Activated CD4-positive, alpha-beta T cell treated with anti-CD3 and anti-CD28 coated beads, Interleukin-2, amount 10 ng/mL, durations not matched to agents 7 days and 5 days (primary cell): ENCODE results near the gene PCP2. TPM values are rescaled to one million over a fixed set of nuclear protein-coding genes. Genes with fewer than 3 reads are reported as not detected.

Experiments
- CTCF ChIA-PET: fragments of 350-600 bp; sonication (Branson Sonifier 250); formaldehyde crosslinking; loops from one replicate; lab custom pipeline; 2021; ENCODE audit warnings: antibody characterized with exemption; lab: Charles Lee
- POLR2A ChIA-PET: fragments of 350-600 bp; sonication (Branson Sonifier 250); formaldehyde crosslinking; loops from one replicate; lab custom pipeline; 2021; ENCODE audit warnings: antibody characterized with exemption; lab: Charles Lee
- DNase-seq: peaks from one replicate; pipeline ENCODE4 v3.0.0-alpha.2; 2020
- H3K27ac Mint-ChIP-seq: one replicate; pipeline ENCODE4 v1.8.0; 2021; ENCODE audit warnings: mild to moderate bottlenecking, moderate library complexity, mixed read lengths
- H3K27me3 Mint-ChIP-seq: one replicate; pipeline ENCODE4 v1.8.0; 2021; ENCODE audit warnings: mixed read lengths
- H3K36me3 Mint-ChIP-seq: one replicate; pipeline ENCODE4 v1.8.0; 2021; ENCODE audit warnings: low read depth, mixed read lengths
- H3K4me1 Mint-ChIP-seq: one replicate; pipeline ENCODE4 v1.8.0; 2021; ENCODE audit warnings: mixed read lengths
- H3K4me3 Mint-ChIP-seq: one replicate; pipeline ENCODE4 v1.8.0; 2021; ENCODE audit warnings: mild to moderate bottlenecking, moderate library complexity, mixed read lengths
- H3K9me3 Mint-ChIP-seq: one replicate; pipeline ENCODE4 v1.8.0; 2021; ENCODE audit warnings: mixed read lengths
- total RNA-seq, 2 experiments: library from RNA; stranded (reverse); gene quantifications; one replicate each; pipeline ENCODE4 v1.2.3, GENCODE V29; 2021

PCP2 gene
- total RNA-seq, 2 experiments from 2014 or later = 0.82 to 1.2 TPM

DNA sequence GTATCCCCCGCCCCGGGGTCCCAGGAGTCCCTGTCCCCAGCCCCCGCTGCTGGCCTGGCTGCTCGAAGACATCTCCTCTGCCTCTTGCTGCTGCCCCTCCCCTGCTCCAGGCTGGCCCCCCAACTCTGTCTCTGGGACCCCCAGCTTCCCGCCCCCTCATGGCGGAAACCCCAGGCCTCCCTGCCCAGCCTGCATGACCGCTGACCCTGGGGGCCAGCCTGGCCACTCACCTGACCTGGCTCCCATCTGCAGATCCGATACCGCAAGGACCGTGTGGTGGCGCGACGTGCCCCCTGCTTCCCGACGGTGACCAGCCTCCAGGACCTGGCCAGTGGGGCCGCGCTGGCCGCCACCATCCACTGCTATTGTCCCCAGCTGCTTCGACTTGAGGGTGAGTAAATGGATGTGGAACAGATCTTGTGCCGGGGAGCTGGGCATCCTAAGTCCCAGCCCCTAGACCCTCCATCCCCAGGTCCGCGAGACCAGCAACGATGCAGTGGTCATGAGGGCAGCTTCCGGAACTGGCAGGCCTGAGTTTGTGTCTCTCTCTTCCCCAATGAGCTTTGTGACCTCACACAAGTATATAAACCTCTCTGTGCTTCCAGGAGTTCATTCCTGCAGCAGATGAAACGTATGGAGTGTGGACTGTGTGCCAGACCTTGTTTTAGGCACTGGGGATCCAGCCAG is 25.5 kb downstream of the PCP2 start:
- no peak for DNase-seq
- H3K9me3 Mint-ChIP-seq = no peaks in the 10 kb centered on the region
- no peaks in the 10 kb centered on the region for H3K36me3 Mint-ChIP-seq
- H3K4me3 Mint-ChIP-seq = no peak overlapping the region
- POLR2A ChIA-PET = no interaction called here
- CTCF ChIA-PET = interaction anchor here (1.0 to 1.2 kb wide), 2 partner anchors 16 to 73 kb away, joined by 3 to 5 read pairs; partner anchors contain the start of gene TRAPPC5
- no peak overlapping the region for H3K27ac Mint-ChIP-seq
- peaks cover 12% of the 10 kb centered on the region for H3K4me1 Mint-ChIP-seq
- no peaks in the 10 kb centered on the region for H3K27me3 Mint-ChIP-seq

DNA sequence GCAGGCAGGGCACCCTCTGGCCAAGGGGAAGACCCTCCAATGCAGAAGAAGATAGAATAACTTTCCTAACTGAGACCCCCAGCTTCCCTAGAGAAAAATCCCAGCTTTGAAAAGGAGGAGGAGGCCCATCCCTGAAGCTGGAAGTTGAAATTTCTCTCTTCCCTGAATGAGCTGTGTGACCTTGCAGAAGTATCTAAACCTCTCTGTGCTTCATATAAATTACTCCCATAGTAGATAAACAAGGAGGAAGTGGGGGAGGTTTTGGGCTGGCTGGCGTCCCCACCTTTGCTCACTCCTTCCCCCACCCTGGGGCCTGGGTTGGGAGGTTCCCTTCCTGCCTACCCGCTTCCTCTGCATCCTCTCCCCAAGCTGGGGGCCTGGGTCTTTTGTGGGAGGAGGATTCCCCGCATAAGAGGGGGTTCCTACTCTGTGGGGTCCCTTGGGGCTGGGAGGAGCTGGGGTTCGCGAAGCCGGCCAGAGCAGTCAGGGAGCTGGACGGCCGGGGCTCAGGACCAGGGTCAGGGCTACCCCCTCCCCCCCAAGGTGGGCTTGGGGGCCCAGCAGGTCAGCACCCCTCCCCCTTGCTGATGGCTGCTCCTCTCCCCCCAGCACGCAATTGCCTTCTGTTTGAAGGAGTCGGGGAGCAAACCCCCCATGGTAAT is 26.2 kb downstream of the PCP2 start:
- H3K4me1 Mint-ChIP-seq = peaks cover 12% of the 10 kb centered on the region
- no peaks in the 10 kb centered on the region for H3K9me3 Mint-ChIP-seq
- peaks cover under 1% of the 10 kb centered on the region for H3K27me3 Mint-ChIP-seq
- ChIA-PET POLR2A (no interaction called here), CTCF (interaction anchor here (0.6 to 1.0 kb wide), 2 partner anchors 17 to 104 kb away, joined by 3 to 4 read pairs; no protein-coding TSS in a partner anchor)
- no peak overlapping the region for H3K4me3 Mint-ChIP-seq
- no peak overlapping the region for H3K27ac Mint-ChIP-seq
- no peaks in the 10 kb centered on the region for H3K36me3 Mint-ChIP-seq
- no peak for DNase-seq

DNA sequence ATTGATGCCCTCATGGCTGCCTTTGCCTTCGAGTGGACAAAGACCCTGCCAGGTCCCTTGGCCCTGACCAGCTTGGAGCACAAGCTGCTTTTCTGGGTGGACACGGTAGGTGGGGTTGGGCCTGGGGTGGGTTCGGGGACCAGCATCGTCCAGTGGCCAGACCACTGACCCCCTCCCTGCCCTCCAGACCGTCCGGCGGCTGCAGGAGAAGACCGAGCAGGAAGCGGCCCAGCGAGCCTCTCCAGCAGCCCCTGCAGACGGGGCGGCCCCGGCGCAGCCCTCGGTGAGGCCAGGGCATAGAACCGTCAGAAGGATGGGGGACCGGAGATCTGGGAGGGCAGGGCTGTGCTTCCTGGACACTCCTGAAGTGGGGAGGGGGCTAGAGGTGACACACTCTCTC is 27.2 kb downstream of the PCP2 start:
- DNase-seq = no peak
- Mint-ChIP-seq H3K27me3 (peaks cover 3% of the 10 kb centered on the region), H3K4me3 (no peak overlapping the region), H3K4me1 (peaks cover 12% of the 10 kb centered on the region), H3K27ac (no peak overlapping the region), H3K36me3 (no peaks in the 10 kb centered on the region), H3K9me3 (no peaks in the 10 kb centered on the region)
- CTCF ChIA-PET = interaction anchor here (1.1 to 1.3 kb wide), 2 partner anchors 19 to 23 kb away, joined by 3 to 4 read pairs; partner anchors contain the start of genes PET100 and XAB2
- POLR2A ChIA-PET = no interaction called here

DNA sequence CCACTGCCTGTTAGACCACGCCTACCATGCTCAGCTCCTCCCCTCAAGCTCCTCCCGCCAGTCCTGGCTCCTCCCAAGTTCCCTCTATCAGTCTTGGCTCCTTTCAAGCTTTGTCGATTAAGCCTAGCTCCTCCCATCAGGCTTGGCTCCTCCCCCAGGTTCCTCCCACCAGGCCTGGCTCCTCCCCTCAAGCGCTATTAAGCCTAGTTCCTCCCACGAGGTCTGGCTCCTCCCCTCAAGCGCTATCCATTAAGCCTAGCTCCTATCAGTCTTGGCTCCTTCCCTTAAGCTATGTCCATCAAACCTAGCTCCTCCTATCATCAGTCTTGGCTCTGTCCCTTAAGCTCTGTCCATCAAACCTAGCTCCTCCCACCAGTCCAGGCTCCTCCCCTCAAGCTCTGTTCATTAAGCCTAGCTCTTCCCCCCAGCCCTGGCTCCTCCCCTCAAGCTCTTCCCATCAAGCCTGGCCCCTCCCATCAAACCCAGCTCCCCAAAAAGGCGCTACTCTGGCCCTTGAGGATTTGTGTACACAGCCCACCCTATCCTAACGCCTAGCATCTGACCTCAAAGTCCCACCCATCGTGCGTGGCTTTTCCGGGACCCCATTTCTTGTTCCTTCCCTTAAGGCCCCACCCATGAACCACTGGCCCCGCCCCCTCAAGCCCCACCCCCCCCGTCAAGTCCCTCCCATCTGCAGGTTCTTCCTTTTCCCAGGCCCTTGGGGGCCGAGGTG is 27.9 kb downstream of the PCP2 start:
- no peak overlapping the region for H3K4me3 Mint-ChIP-seq
- peaks cover 12% of the 10 kb centered on the region for H3K4me1 Mint-ChIP-seq
- CTCF ChIA-PET = interaction anchor here (1.1 to 1.3 kb wide), 3 partner anchors 19 to 47 kb away, joined by 3 to 4 read pairs (median 3); partner anchors contain the start of genes PET100 and XAB2
- POLR2A ChIA-PET = interaction anchor here (0.5 kb wide), 1 partner anchor 17 kb away, joined by 3 read pairs; no protein-coding TSS in a partner anchor
- peak; percentile 30 for DNase-seq
- no peaks in the 10 kb centered on the region for H3K9me3 Mint-ChIP-seq
- peaks cover 3% of the 10 kb centered on the region for H3K27me3 Mint-ChIP-seq
- no peak overlapping the region for H3K27ac Mint-ChIP-seq
- no peaks in the 10 kb centered on the region for H3K36me3 Mint-ChIP-seq

DNA sequence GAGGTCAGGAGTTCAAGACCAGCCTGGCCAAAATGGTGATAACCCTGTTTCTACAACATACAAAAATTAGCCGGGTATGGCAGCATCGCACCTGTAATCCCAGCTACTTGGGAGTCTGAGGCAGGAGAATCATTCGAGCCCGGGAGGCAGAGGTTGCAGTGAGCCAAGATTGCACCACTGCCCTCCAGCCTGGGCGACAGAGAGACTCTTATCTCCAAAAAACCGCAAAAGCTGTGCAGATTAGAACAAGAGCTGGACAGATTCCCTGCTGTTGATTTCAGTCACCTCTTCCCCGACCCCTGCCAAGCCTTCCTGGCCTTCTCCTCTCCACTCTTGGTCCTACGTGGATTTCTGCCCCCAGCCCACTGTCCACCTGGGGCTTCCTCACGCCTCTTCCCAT is 29.6 kb downstream of the PCP2 start:
- Mint-ChIP-seq H3K9me3 (no peaks in the 10 kb centered on the region), H3K4me3 (no peak overlapping the region), H3K27ac (no peak overlapping the region), H3K4me1 (peaks cover 12% of the 10 kb centered on the region), H3K36me3 (no peaks in the 10 kb centered on the region), H3K27me3 (peaks cover 3% of the 10 kb centered on the region)
- POLR2A ChIA-PET = no interaction called here
- DNase-seq = no peak
- CTCF ChIA-PET = interaction anchor here (0.6 kb wide), 1 partner anchor 9 kb away, joined by 3 read pairs; no protein-coding TSS in a partner anchor

DNA sequence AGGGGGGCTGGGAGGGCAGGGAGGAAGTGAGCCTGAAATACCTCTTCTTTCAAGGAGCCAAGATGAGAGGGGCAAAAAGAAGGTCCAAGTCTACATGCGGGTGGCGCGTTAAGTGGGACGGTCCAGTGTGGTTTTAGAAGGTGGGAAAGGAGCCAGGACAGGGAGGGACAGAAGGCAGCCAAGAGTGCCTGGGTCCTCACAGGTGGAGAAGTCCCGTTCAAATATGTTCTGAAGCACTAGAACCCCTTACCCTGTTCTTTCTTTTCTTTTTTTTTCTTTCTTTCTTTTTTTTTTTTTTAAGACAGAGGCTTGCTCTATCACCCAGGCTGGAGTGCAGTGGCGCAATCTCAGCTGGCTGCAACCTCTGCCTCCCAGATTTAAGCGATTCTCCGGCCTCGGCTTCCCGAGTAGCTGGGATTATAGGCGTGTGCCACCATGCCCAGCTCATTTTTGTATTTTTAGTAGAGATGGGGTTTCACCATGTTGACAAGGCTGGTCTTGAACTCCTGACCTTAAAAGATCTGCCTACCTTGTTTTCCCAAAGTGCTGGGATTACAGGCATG is 30.5 kb downstream of the PCP2 start:
- ChIA-PET CTCF (no interaction called here), POLR2A (no interaction called here)

DNA sequence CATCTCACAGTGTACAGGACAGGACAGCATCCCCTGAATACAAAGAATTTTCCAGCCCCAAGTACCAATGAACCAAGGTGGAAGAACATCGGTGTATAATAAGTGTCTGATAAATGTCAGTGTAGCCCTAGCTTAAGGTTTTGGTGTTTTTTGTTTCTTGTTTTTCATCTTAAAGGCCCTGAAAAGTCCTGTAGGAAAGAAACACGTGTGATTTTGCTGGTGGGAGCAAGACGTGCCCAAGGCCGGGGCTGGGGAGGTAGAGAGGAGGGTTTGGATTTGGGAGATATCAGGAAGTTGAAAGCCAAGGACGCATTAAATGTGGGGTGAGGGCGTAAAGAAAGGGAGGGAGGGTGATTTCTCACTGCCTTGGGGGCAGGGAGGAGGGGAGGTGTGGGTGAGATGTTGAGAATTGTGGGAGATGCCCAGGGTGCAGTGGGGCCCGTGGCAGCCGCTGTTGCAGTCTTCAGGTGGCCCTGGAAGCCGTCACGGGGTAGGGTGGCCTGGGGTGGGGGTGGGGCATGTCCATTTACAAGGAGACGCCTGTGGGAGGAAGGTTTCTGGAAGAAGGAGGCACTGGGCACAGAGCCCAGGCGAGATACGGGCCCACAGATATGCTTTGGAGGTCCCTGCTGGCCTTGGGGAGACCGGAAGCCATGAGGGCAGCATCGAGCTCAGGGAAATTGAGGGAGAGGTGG is 31.1 kb downstream of the PCP2 start:
- DNase-seq = no peak
- Mint-ChIP-seq H3K36me3 (no peaks in the 10 kb centered on the region), H3K27me3 (peaks cover 17% of the 10 kb centered on the region), H3K4me3 (no peak overlapping the region), H3K4me1 (peaks cover 10% of the 10 kb centered on the region), H3K27ac (no peak overlapping the region), H3K9me3 (no peaks in the 10 kb centered on the region)
- ChIA-PET POLR2A (no interaction called here), CTCF (no interaction called here)

More for the DNA sequence above, 30.5 kb downstream of the PCP2 start:
- DNase-seq = no peak
- peaks cover 10% of the 10 kb centered on the region for H3K4me1 Mint-ChIP-seq
- no peaks in the 10 kb centered on the region for H3K9me3 Mint-ChIP-seq
- no peak overlapping the region for H3K27ac Mint-ChIP-seq
- no peak overlapping the region for H3K4me3 Mint-ChIP-seq
- peaks cover 11% of the 10 kb centered on the region for H3K27me3 Mint-ChIP-seq
- H3K36me3 Mint-ChIP-seq = no peaks in the 10 kb centered on the region

DNA sequence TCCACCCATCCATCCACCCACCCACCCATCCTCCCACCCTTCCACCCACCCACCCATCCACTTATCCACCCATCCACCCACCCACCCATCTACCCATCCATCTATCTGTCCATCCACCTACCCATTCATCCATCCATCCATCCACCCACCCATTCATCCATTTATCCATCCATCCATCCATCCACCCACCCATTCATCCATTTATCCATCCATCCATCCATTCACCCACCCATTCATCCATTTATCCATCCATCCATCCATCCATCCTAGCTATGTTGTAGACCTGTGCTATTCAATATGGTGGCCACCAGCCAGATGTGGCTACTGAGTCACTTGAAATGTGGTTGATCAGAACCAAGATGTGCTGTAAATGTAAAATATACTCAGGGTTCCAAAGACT is 32.8 kb downstream of the PCP2 start:
- peaks cover 27% of the 10 kb centered on the region for H3K27me3 Mint-ChIP-seq
- ChIA-PET POLR2A (no interaction called here), CTCF (no interaction called here)

DNA sequence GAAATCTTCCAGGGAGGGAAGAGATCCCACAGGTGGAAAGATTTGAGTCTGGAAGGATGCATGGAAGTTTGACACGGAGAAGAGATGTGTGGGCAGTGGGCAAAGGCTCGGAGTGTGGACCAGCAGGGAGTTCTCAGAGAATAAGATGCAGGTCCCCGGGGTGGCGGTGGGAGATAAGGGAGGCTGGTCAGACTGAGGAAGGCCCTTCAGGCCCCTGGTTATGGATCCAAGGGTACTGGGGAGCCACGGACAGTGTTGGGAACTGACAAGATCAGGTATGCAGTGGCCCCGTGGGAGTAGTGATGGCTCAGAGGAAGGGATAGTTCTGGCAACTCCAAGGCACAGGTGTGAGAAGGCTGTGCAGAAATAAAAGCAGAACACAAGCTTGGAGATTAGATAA is 35.3 kb downstream of the PCP2 start:
- Mint-ChIP-seq H3K9me3 (no peaks in the 10 kb centered on the region), H3K36me3 (no peaks in the 10 kb centered on the region), H3K4me3 (no peak overlapping the region), H3K27me3 (peaks cover 43% of the 10 kb centered on the region), H3K4me1 (peaks cover 4% of the 10 kb centered on the region), H3K27ac (no peak overlapping the region)
- CTCF ChIA-PET = interaction anchor here (1.1 kb wide), 1 partner anchor 30 kb away, joined by 3 read pairs; no protein-coding TSS in a partner anchor
- POLR2A ChIA-PET = no interaction called here
- no peak for DNase-seq

More for the DNA sequence above, 32.8 kb downstream of the PCP2 start:
- DNase-seq = no peak
- no peak overlapping the region for H3K4me3 Mint-ChIP-seq
- H3K36me3 Mint-ChIP-seq = no peaks in the 10 kb centered on the region
- peaks cover 1% of the 10 kb centered on the region for H3K4me1 Mint-ChIP-seq
- H3K27ac Mint-ChIP-seq = no peak overlapping the region
- no peaks in the 10 kb centered on the region for H3K9me3 Mint-ChIP-seq

DNA sequence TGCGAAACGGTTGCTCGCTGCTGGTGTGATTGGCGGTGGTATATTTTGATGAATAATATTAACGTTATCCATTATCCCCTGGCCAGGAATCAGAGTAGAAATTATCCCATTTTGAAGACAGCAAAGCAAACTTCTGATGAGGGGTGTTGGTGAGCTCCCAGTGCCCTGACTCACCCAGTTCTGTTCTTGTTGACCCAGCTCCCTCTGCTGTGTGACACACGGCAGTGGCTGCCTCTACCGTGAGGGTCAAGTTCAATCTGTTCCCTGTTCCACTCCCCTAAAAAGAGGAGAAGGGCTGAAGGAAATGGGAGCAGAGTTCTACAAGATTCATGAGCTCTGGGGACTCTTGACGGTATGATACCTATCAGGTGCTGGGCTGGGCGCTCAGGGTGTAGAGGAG is 35.8 kb downstream of the PCP2 start:
- Mint-ChIP-seq H3K4me3 (no peak overlapping the region), H3K27ac (no peak overlapping the region), H3K27me3 (peaks cover 43% of the 10 kb centered on the region), H3K4me1 (peaks cover 4% of the 10 kb centered on the region), H3K36me3 (no peaks in the 10 kb centered on the region), H3K9me3 (no peaks in the 10 kb centered on the region)
- ChIA-PET POLR2A (no interaction called here), CTCF (interaction anchor here (1.1 kb wide), 1 partner anchor 29 kb away, joined by 3 read pairs; no protein-coding TSS in a partner anchor)
- no peak for DNase-seq

DNA sequence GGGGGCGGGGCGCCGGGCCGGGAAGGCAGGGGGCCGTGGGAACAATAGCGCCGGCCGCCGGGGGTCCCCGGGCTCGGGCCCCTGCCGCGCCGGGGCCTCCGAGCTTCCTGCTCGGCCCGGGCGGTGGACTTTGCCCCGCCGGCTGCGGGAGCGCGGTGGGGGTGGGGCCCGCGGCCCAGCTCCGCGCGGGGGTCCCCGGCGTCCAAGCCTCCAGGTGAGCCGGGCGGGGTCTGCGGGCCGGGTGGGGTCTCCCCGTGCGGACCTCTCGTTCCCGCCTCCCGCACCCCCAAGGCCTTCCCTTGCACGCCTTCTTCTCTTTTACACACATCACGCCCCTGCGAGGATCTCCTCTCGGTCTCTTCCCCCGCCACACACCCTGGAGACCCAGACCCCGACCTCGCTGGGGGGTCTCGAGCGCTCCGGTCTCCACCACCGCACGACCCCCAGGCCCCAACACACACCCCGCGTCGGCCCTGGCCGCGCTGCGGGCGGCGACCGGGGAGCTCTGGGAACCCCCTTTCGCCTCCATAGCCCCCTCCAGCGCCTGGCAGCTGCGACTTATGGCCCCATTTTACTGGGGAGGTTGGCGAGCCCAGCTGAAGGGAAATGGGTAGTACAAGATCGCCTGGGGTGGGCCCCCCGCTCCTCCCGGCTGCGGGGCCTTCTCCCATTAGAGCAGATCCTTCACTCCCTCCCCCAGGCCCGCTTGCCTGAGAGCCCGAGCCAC is 37.1 kb downstream of the PCP2 start:
- peaks cover 4% of the 10 kb centered on the region for H3K4me1 Mint-ChIP-seq
- H3K36me3 Mint-ChIP-seq = no peaks in the 10 kb centered on the region
- CTCF ChIA-PET = interaction anchor here (1.0 kb wide), 1 partner anchor 28 kb away, joined by 3 read pairs; no protein-coding TSS in a partner anchor
- H3K27ac Mint-ChIP-seq = no peak overlapping the region
- H3K4me3 Mint-ChIP-seq = no peak overlapping the region
- no peaks in the 10 kb centered on the region for H3K9me3 Mint-ChIP-seq
- no peak for DNase-seq
- POLR2A ChIA-PET = no interaction called here
- peaks cover 40% of the 10 kb centered on the region for H3K27me3 Mint-ChIP-seq
